Measurements from ENCODE around the gene SYT1. TPM values are rescaled to one million over a fixed set of nuclear protein-coding genes. Genes with fewer than 3 reads are reported as not detected.

The SYT1 gene
- total RNA-seq, 2 experiments from 2014 or later = not detected

DNA sequence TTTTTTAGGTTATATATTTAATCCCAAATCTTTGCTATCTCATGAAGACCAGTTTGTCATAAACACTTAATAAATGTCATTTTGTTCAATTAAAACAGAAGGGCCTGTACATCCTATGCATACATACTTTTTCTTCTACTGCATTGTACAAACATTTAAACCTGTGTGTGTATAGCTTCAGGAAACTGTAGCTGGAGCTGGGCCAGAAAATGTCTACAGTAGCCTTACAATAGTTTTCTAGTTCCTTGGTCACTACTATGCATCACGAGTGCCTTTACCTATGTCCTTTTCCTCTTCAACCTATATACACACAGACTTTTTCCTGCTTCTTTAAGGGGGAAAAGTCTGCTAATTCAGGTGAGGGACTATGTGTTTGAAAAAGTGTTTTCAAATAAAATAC lies 523.4 kb downstream of the SYT1 start:
- CTCF ChIA-PET (ENCODE audit: unreplicated experiment) = no interaction called here
- Histone ChIP-seq H3K9me3 (ENCODE audit: low read length) (no peaks in the 10 kb centered on the region), H2AFZ (ENCODE audit: low read length) (no peak overlapping the region), H3K4me2 (ENCODE audit: low read length) (no peak overlapping the region), H3K36me3 (ENCODE audit: insufficient read depth, low read length) (no peaks in the 10 kb centered on the region), H3K27ac (ENCODE audit: low read depth, low read length, poor library complexity, severe bottlenecking) (no peak overlapping the region), H3K4me1 (ENCODE audit: insufficient read depth, low read length, poor library complexity, severe bottlenecking) (no peaks in the 10 kb centered on the region), H4K20me1 (ENCODE audit: insufficient read depth, low read length) (no peaks in the 10 kb centered on the region), H3K79me2 (ENCODE audit: insufficient read depth, low read depth, low read length) (no peaks in the 10 kb centered on the region), H3K4me3 (ENCODE audit: low read depth, low read length, poor library complexity, severe bottlenecking) (no peak overlapping the region), H3K9me2 (ENCODE audit: insufficient read depth, low read length) (no peaks in the 10 kb centered on the region)
- intact Hi-C loops (cut with micrococcal nuclease; ENCODE audit: unreplicated experiment) = no loop called here
- TF ChIP-seq, protein P1, sequence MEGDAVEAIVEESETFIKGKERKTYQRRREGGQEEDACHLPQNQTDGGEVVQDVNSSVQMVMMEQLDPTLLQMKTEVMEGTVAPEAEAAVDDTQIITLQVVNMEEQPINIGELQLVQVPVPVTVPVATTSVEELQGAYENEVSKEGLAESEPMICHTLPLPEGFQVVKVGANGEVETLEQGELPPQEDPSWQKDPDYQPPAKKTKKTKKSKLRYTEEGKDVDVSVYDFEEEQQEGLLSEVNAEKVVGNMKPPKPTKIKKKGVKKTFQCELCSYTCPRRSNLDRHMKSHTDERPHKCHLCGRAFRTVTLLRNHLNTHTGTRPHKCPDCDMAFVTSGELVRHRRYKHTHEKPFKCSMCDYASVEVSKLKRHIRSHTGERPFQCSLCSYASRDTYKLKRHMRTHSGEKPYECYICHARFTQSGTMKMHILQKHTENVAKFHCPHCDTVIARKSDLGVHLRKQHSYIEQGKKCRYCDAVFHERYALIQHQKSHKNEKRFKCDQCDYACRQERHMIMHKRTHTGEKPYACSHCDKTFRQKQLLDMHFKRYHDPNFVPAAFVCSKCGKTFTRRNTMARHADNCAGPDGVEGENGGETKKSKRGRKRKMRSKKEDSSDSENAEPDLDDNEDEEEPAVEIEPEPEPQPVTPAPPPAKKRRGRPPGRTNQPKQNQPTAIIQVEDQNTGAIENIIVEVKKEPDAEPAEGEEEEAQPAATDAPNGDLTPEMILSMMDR (conservative IDR thresholded peaks at IDR 0.05; ENCODE audit: low read length) = no peak
- TF ChIP-seq EZH2phosphoT487 (IDR thresholded peaks at IDR 0.05; ENCODE audit: borderline replicate concordance, low read depth, low read length) = no peak
- no peak for DNase-seq (ENCODE audit: low spot score)
- no TSS peak for BruUV-seq (replicated peaks)
- POLR2A ChIA-PET = no interaction called here

DNA sequence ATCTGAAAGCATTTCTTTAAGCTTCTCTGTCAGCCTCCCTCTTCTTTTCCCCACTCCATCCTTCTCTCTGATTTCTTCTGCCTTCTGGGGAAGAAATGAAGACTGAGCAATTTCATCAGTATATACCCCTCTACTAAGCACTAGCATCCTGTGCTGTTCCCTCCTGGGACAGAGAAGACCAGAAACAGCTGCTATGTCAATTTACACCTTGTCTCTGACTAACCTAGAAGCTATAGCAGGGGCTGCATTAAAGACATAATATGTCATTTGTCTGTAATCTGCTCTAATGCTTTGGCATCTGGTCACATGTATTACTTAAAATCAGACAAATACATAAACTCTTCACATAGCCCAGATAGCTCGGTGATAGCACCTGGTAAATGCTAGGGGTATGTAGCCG lies 529.3 kb downstream of the SYT1 start:
- no peaks in the 10 kb centered on the region for H3K9me3 ChIP-seq (ENCODE audit: low read length)
- H3K36me3 ChIP-seq (ENCODE audit: insufficient read depth, low read length) = no peaks in the 10 kb centered on the region
- BruUV-seq (replicated peaks) = no TSS peak
- TF ChIP-seq EZH2phosphoT487 (IDR thresholded peaks at IDR 0.05; ENCODE audit: borderline replicate concordance, low read depth, low read length) = no peak
- TF ChIP-seq, protein P1 (conservative IDR thresholded peaks at IDR 0.05; ENCODE audit: low read length) = no peak
- H4K20me1 ChIP-seq (ENCODE audit: insufficient read depth, low read length) = no peaks in the 10 kb centered on the region
- no peaks in the 10 kb centered on the region for H3K4me1 ChIP-seq (ENCODE audit: insufficient read depth, low read length, poor library complexity, severe bottlenecking)
- no peak overlapping the region for H2AFZ ChIP-seq (ENCODE audit: low read length)
- H3K27ac ChIP-seq (ENCODE audit: low read depth, low read length, poor library complexity, severe bottlenecking) = no peak overlapping the region
- intact Hi-C loops (cut with micrococcal nuclease; ENCODE audit: unreplicated experiment) = no loop called here
- DNase-seq (ENCODE audit: low spot score) = no peak
- H3K9me2 ChIP-seq (ENCODE audit: insufficient read depth, low read length) = no peaks in the 10 kb centered on the region
- ChIA-PET CTCF (ENCODE audit: unreplicated experiment) (interaction anchor here (1.0 kb wide), 1 partner anchor 11 kb away, joined by 3 read pairs; no protein-coding TSS in a partner anchor), POLR2A (interaction anchor here (0.5 kb wide), 1 partner anchor 39 kb away, joined by 3 read pairs; no protein-coding TSS in a partner anchor)
- no peaks in the 10 kb centered on the region for H3K79me2 ChIP-seq (ENCODE audit: insufficient read depth, low read depth, low read length)
- H3K4me2 ChIP-seq (ENCODE audit: low read length) = no peak overlapping the region
- no peak overlapping the region for H3K4me3 ChIP-seq (ENCODE audit: low read depth, low read length, poor library complexity, severe bottlenecking)

DNA sequence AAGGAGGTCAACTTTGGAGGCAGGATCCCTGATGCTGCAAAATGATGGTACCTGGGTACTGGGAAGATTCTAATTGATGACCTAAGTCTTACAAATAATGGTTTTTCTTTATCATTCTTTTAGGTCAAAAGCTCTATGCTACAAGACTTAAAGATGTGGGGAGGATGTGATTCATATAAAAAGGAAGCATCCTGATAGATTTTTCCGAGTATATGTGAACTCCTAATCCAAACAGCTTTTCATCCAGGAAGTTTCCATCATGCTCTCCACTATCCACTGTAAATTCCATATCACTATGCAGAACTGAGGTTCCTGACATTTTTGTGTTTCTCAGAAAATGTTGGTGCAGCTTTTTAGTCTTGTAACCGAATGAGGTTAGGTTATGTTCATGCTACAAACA lies 533.0 kb downstream of the SYT1 start:
- TF ChIP-seq EZH2phosphoT487 (IDR thresholded peaks at IDR 0.05; ENCODE audit: borderline replicate concordance, low read depth, low read length) = no peak
- TF ChIP-seq, protein P1 (conservative IDR thresholded peaks at IDR 0.05; ENCODE audit: low read length) = no peak
- H3K36me3 ChIP-seq (ENCODE audit: insufficient read depth, low read length) = no peaks in the 10 kb centered on the region
- no peak overlapping the region for H2AFZ ChIP-seq (ENCODE audit: low read length)
- H3K4me3 ChIP-seq (ENCODE audit: low read depth, low read length, poor library complexity, severe bottlenecking) = no peak overlapping the region
- no peaks in the 10 kb centered on the region for H3K4me1 ChIP-seq (ENCODE audit: insufficient read depth, low read length, poor library complexity, severe bottlenecking)
- H3K79me2 ChIP-seq (ENCODE audit: insufficient read depth, low read depth, low read length) = no peaks in the 10 kb centered on the region
- H3K9me3 ChIP-seq (ENCODE audit: low read length) = no peaks in the 10 kb centered on the region
- CTCF ChIA-PET (ENCODE audit: unreplicated experiment) = no interaction called here
- POLR2A ChIA-PET = interaction anchor here (0.7 kb wide), 1 partner anchor 187 kb away, joined by 3 read pairs; no protein-coding TSS in a partner anchor
- no peaks in the 10 kb centered on the region for H4K20me1 ChIP-seq (ENCODE audit: insufficient read depth, low read length)
- BruUV-seq (replicated peaks) = no TSS peak
- no peak overlapping the region for H3K27ac ChIP-seq (ENCODE audit: low read depth, low read length, poor library complexity, severe bottlenecking)
- no peak overlapping the region for H3K4me2 ChIP-seq (ENCODE audit: low read length)
- intact Hi-C loops (cut with micrococcal nuclease; ENCODE audit: unreplicated experiment) = no loop called here
- no peaks in the 10 kb centered on the region for H3K9me2 ChIP-seq (ENCODE audit: insufficient read depth, low read length)
- DNase-seq (ENCODE audit: low spot score) = no peak

Measured in OCI-LY7 (cell line).